HEK293T (cell line): Measurements from ENCODE around the gene RABGAP1L.

Experiments
- BHLHE40 ChIP-seq: fragments of 450-650 bp; IDR thresholded peaks from 2 replicates; pipeline ENCODE4 v1.6.1; 2016; ENCODE audit warnings: mild to moderate bottlenecking, moderate library complexity, borderline replicate concordance
- CTBP1 ChIP-seq: fragments of 450-650 bp; IDR thresholded peaks from 2 replicates; pipeline ENCODE4 v1.6.1; 2016; ENCODE audit warnings: borderline replicate concordance
- SUZ12 ChIP-seq: fragments of 450-650 bp; IDR thresholded peaks from 2 replicates; pipeline ENCODE4 v1.6.1; 2016; ENCODE audit warnings: mild to moderate bottlenecking

GRCh38 chr1:175009532-175009931 lies 850.2 kb downstream of the RABGAP1L start:
- TF ChIP-seq CTBP1 (no peak), BHLHE40 (no peak), SUZ12 (no peak)
